Measurements from ENCODE around the gene RNPEPL1.
A peak's percentile ranks its signal among the peaks of the same experiment; 100 is the strongest.

RNPEPL1 gene

GRCh38 chr2:240588669-240589068 is 20.4 kb downstream of the RNPEPL1 start:
- H3K36me3 ChIP-seq (ENCODE audit: control insufficient read depth in 2 of 2, insufficient read depth in 1 of 2, low read length in 2 of 2): peaks cover 5 to 47% of the 10 kb centered on the region in 2 experiments; a peak in 2 of 3 replicates
- peaks cover 13% of the 10 kb centered on the region for H3K4me1 ChIP-seq (ENCODE audit: control insufficient read depth, insufficient read depth, low read length)
- POLR2A ChIA-PET: interaction anchor here (1.2 to 1.3 kb wide), 2 partner anchors 9 to 28 kb away, joined by 5 read pairs; no protein-coding TSS in a partner anchor
- H3K27ac ChIP-seq (ENCODE audit: extremely low read depth, low read depth, low read length): no peak overlapping the region
- H3K4me3 ChIP-seq (ENCODE audit: low read depth, low read length): no peak overlapping the region
- CTCF ChIA-PET: interaction anchor here (0.6 to 5.5 kb wide), 3 partner anchors 20 to 1692 kb away, joined by 3 to 34 read pairs (median 3); no protein-coding TSS in a partner anchor
- TF ChIP-seq GLIS2 (tag by site-specific recombination; IDR thresholded peaks at IDR 0.05): no peak
- TF ChIP-seq ZNF624 (tag by site-specific recombination; IDR thresholded peaks at IDR 0.05): no peak
- no peak for TF ChIP-seq ZNF394 (tag by site-specific recombination; IDR thresholded peaks at IDR 0.05; ENCODE audit: borderline replicate concordance)
- no peak for TF ChIP-seq ZNF132 (tag by site-specific recombination; IDR thresholded peaks at IDR 0.05; ENCODE audit: borderline replicate concordance)
- no peak for TF ChIP-seq OSR2 (tag by site-specific recombination; IDR thresholded peaks at IDR 0.05)
- TF ChIP-seq ZNF133 (tag by site-specific recombination; IDR thresholded peaks at IDR 0.05): no peak
- no peak for TF ChIP-seq PRDM6 (tag by site-specific recombination; IDR thresholded peaks at IDR 0.05)
- TF ChIP-seq KLF7 (tag by site-specific recombination; IDR thresholded peaks at IDR 0.05; ENCODE audit: borderline replicate concordance): no peak
- H3K9me3 ChIP-seq (ENCODE audit: control insufficient read depth, insufficient read depth, low read depth, low read length): no peaks in the 10 kb centered on the region

- Histone ChIP-seq H3K9me3 (ENCODE audit: control insufficient read depth, insufficient read depth, low read depth, low read length) (no peaks in the 10 kb centered on the region), H3K36me3 (ENCODE audit: control insufficient read depth in 2 of 2, insufficient read depth in 1 of 2, low read length in 2 of 2) (peaks cover 5 to 51% of the 10 kb centered on the region in 2 experiments; a peak in 2 of 3 replicates), H3K4me1 (ENCODE audit: control insufficient read depth, insufficient read depth, low read length) (peaks cover 13% of the 10 kb centered on the region), H3K4me3 (ENCODE audit: low read depth, low read length) (no peak overlapping the region), H3K27ac (ENCODE audit: extremely low read depth, low read depth, low read length) (no peak overlapping the region)
- ChIA-PET CTCF (interaction anchor here (0.6 to 5.5 kb wide), 2 partner anchors 21 to 23 kb away, joined by 3 to 34 read pairs; no protein-coding TSS in a partner anchor), POLR2A (interaction anchor here (1.2 to 1.3 kb wide), 2 partner anchors 9 to 28 kb away, joined by 5 read pairs; no protein-coding TSS in a partner anchor)
- no peak for TF ChIP-seq ZNF148 (tag by site-specific recombination; IDR thresholded peaks at IDR 0.05; ENCODE audit: borderline replicate concordance)
- TF ChIP-seq WT1 (tag by site-specific recombination; IDR thresholded peaks at IDR 0.05): no peak
- peak; percentile 13; the same call in 1 of the 2 replicates for TF ChIP-seq PRDM4 (tag by site-specific recombination; IDR thresholded peaks at IDR 0.05)
- TF ChIP-seq ZIC2 (tag by site-specific recombination; IDR thresholded peaks at IDR 0.05): peak; percentile 64
- no peak for TF ChIP-seq PRDM1 (tag by site-specific recombination; IDR thresholded peaks at IDR 0.05)
- TF ChIP-seq SCRT2 (tag by site-specific recombination; IDR thresholded peaks at IDR 0.05): no peak
- TF ChIP-seq ZNF223 (tag by site-specific recombination; IDR thresholded peaks at IDR 0.05): no peak
- no peak for TF ChIP-seq PRDM10 (tag by site-specific recombination; IDR thresholded peaks at IDR 0.05)
- no peak for TF ChIP-seq ZBTB44 (tag by site-specific recombination; IDR thresholded peaks at IDR 0.05)
- no peak for TF ChIP-seq ZNF610 (tag by site-specific recombination; IDR thresholded peaks at IDR 0.05; ENCODE audit: borderline replicate concordance)
- no peak for TF ChIP-seq ZNF138 (tag by site-specific recombination; IDR thresholded peaks at IDR 0.05; ENCODE audit: borderline replicate concordance)
- TF ChIP-seq ZBTB6 (tag by site-specific recombination; IDR thresholded peaks at IDR 0.05): peak; percentile 27; the same call in 1 of the 2 replicates
- TF ChIP-seq ZNF157 (tag by site-specific recombination; IDR thresholded peaks at IDR 0.05): no peak
Observed at GRCh38 chr2:240589375-240589774, 21.1 kb downstream of the RNPEPL1 start.
